Lower leg skin (tissue), 3 donors: ENCODE measurements around the gene TIRAP.

Experiments
- POLR2A ChIP-seq, 2 donors: fragments of 450-650 bp; IDR thresholded peaks; one replicate each; pipeline ENCODE4 v1.6.1; 2016 to 2017; ENCODE audit warnings: antibody characterized with exemption in 2 of 2, mild to moderate bottlenecking in 1 of 2, moderate library complexity in 1 of 2
- TF ChIP-seq, protein P1 (sequence below), 3 donors: fragments of 450-650 bp; IDR thresholded peaks; one replicate each; pipeline ENCODE4 v1.5.1; 2016; ENCODE audit warnings: antibody characterized with exemption in 3 of 3, mild to moderate bottlenecking in 3 of 3, moderate library complexity in 2 of 3

DNA sequence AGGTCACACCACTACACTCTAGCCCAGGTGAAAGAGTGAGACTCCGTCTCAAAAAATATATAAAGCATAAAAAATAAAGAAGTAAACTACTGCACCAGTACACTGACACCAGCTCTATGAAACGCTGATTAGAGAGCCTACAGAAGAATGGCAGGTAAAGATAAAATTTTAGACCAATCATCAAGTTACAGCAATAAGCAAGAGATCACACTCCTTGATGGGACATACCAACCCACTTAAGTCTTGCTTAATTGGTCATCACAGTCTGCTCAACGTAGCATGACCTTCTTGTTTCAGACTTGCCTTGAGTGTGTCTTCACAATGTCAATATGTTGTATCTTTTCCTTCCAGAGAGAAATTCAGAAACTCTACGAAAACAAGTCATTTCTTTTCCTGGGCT lies 26.7 kb upstream of the TIRAP start:
- no peak for TF ChIP-seq POLR2A (IDR thresholded peaks at IDR 0.05)
- TF ChIP-seq, protein P1, sequence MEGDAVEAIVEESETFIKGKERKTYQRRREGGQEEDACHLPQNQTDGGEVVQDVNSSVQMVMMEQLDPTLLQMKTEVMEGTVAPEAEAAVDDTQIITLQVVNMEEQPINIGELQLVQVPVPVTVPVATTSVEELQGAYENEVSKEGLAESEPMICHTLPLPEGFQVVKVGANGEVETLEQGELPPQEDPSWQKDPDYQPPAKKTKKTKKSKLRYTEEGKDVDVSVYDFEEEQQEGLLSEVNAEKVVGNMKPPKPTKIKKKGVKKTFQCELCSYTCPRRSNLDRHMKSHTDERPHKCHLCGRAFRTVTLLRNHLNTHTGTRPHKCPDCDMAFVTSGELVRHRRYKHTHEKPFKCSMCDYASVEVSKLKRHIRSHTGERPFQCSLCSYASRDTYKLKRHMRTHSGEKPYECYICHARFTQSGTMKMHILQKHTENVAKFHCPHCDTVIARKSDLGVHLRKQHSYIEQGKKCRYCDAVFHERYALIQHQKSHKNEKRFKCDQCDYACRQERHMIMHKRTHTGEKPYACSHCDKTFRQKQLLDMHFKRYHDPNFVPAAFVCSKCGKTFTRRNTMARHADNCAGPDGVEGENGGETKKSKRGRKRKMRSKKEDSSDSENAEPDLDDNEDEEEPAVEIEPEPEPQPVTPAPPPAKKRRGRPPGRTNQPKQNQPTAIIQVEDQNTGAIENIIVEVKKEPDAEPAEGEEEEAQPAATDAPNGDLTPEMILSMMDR (IDR thresholded peaks at IDR 0.05), result no peak
